Esophagus squamous epithelium (tissue), 4 donors: Measurements from ENCODE around the gene BCS1L.

Experiments
- CTCF ChIP-seq, 6 experiments: fragments of 450-650 bp in 4 of 6; fragments of 200-600 bp in 2 of 6; sonication (generic) in 2 of 6; IDR thresholded peaks; one replicate each; pipeline ENCODE4 v1.5.1; 2016 to 2019; ENCODE audit warnings: antibody characterized with exemption in 6 of 6, mild to moderate bottlenecking in 4 of 6, moderate library complexity in 4 of 6
- POLR2A ChIP-seq, 4 donors: fragments of 450-650 bp; IDR thresholded peaks; one replicate each; pipeline ENCODE4 v1.6.1; 2017; ENCODE audit warnings: antibody characterized with exemption in 4 of 4, mild to moderate bottlenecking in 4 of 4, moderate library complexity in 3 of 4

GRCh38 chr2:218658671-218659257 is 719 bp upstream of the BCS1L start:
- TF ChIP-seq POLR2A (IDR thresholded peaks at IDR 0.05) (no peak), CTCF (IDR thresholded peaks at IDR 0.05) (peak in 3 of 6 experiments; percentile 15 to 35 (median 27))
